Measurements from ENCODE around the gene TSPAN9.
A peak's percentile ranks its signal among the peaks of the same experiment; 100 is the strongest.

TSPAN9 gene

GRCh38 chr12:3103806-3104205, 26.6 kb downstream of the TSPAN9 start:
- no peak for DNase-seq

- no peak for DNase-seq
Observed at GRCh38 chr12:3105690-3106479, 28.7 kb downstream of the TSPAN9 start.

GRCh38 chr12:3106579-3106978, 29.4 kb downstream of the TSPAN9 start:
- no peak for DNase-seq

- DNase-seq = peak; percentile 77
Observed at GRCh38 chr12:3107071-3107583, 29.9 kb downstream of the TSPAN9 start.

GRCh38 chr12:3107954-3108353, 30.8 kb downstream of the TSPAN9 start:
- no peak for DNase-seq

GRCh38 chr12:3110578-3110977, 33.4 kb downstream of the TSPAN9 start:
- no peak for DNase-seq

- DNase-seq = no peak
Observed at GRCh38 chr12:3113671-3114325, 36.6 kb downstream of the TSPAN9 start.

GRCh38 chr12:3114671-3115070, 37.5 kb downstream of the TSPAN9 start:
- DNase-seq = no peak

- DNase-seq = no peak
Observed at GRCh38 chr12:3115078-3115477, 37.9 kb downstream of the TSPAN9 start.

GRCh38 chr12:3116106-3116844, 39.1 kb downstream of the TSPAN9 start:
- DNase-seq = peak; percentile 72

GRCh38 chr12:3117144-3117581, 40.0 kb downstream of the TSPAN9 start:
- DNase-seq = no peak

- DNase-seq = no peak
Observed at GRCh38 chr12:3117591-3118015, 40.4 kb downstream of the TSPAN9 start.

GRCh38 chr12:3119192-3119755, 42.1 kb downstream of the TSPAN9 start:
- DNase-seq = no peak

GRCh38 chr12:3119756-3120601, 42.8 kb downstream of the TSPAN9 start:
- no peak for DNase-seq

- no peak for DNase-seq
Observed at GRCh38 chr12:3120701-3121100, 43.5 kb downstream of the TSPAN9 start.

- DNase-seq = no peak
Observed at GRCh38 chr12:3122841-3123678, 45.9 kb downstream of the TSPAN9 start.

- DNase-seq = no peak
Observed at GRCh38 chr12:3123729-3124128, 46.5 kb downstream of the TSPAN9 start.

GRCh38 chr12:3124917-3125316, 47.7 kb downstream of the TSPAN9 start:
- no peak for DNase-seq

- DNase-seq = no peak
Observed at GRCh38 chr12:3125674-3126073, 48.5 kb downstream of the TSPAN9 start.

GRCh38 chr12:3127832-3128231, 50.7 kb downstream of the TSPAN9 start:
- DNase-seq = no peak

Measured in retina (tissue), 1 donor.